Activated T-cell treated with anti-CD3 and anti-CD28 coated beads for 48 hours (primary cell): Measurements from ENCODE around the gene ROR1.

Experiments used
- DNase-seq: peaks from one replicate; pipeline ENCODE4 v3.0.0-alpha.2; 2020; ENCODE audit warnings: low read depth

ROR1 gene

GRCh38 chr1:63773815-63774616 lies at the start of gene ROR1:
Gene ROR1 (plus strand): TSS chr1:63774017.
- DNase-seq = peak; percentile 67

- no peak for DNase-seq
Observed at GRCh38 chr1:63724375-63724899, 49.4 kb upstream of the ROR1 start.

GRCh38 chr1:63728611-63729226 lies 45.1 kb upstream of the ROR1 start:
- no peak for DNase-seq

GRCh38 chr1:63729227-63729620 lies 44.6 kb upstream of the ROR1 start:
- no peak for DNase-seq

GRCh38 chr1:63730211-63730610 lies 43.6 kb upstream of the ROR1 start:
- DNase-seq = no peak

- DNase-seq = no peak
Observed at GRCh38 chr1:63731117-63732043, 42.4 kb upstream of the ROR1 start.

GRCh38 chr1:63732666-63733065 lies 41.2 kb upstream of the ROR1 start:
- DNase-seq = no peak

GRCh38 chr1:63738772-63739171 lies 35.0 kb upstream of the ROR1 start:
- no peak for DNase-seq

- no peak for DNase-seq
Observed at GRCh38 chr1:63739452-63739851, 34.4 kb upstream of the ROR1 start.

GRCh38 chr1:63740432-63740831 lies 33.4 kb upstream of the ROR1 start:
- no peak for DNase-seq

- no peak for DNase-seq
Observed at GRCh38 chr1:63742526-63742925, 31.3 kb upstream of the ROR1 start.

- DNase-seq = no peak
Observed at GRCh38 chr1:63743781-63744180, 30.0 kb upstream of the ROR1 start.

GRCh38 chr1:63746129-63746864 lies 27.5 kb upstream of the ROR1 start:
- DNase-seq = peak; percentile 31

- no peak for DNase-seq
Observed at GRCh38 chr1:63747445-63747844, 26.4 kb upstream of the ROR1 start.

GRCh38 chr1:63748046-63748580 lies 25.7 kb upstream of the ROR1 start:
- no peak for DNase-seq

- no peak for DNase-seq
Observed at GRCh38 chr1:63748641-63749040, 25.2 kb upstream of the ROR1 start.

GRCh38 chr1:63750721-63751120 lies 23.1 kb upstream of the ROR1 start:
- DNase-seq = no peak

- DNase-seq = no peak
Observed at GRCh38 chr1:63752176-63752575, 21.6 kb upstream of the ROR1 start.

GRCh38 chr1:63753591-63753990 lies 20.2 kb upstream of the ROR1 start:
- no peak for DNase-seq

GRCh38 chr1:63756839-63757238 lies 17.0 kb upstream of the ROR1 start:
- no peak for DNase-seq

- no peak for DNase-seq
Observed at GRCh38 chr1:63757334-63757733, 16.5 kb upstream of the ROR1 start.
